HFFc6 (cell line): ENCODE results near the gene CXXC5. TPM values are rescaled to one million over a fixed set of nuclear protein-coding genes. Genes with fewer than 3 reads are reported as not detected.

Experiments used
- DNase-seq: peaks from one replicate; pipeline ENCODE4 v3.0.0-alpha.2; 2018
- H3K27ac Mint-ChIP-seq: 2 replicates; pipeline ENCODE4 v1.8.0; 2020; ENCODE audit warnings: mild to moderate bottlenecking, mixed read lengths
- H3K27me3 Mint-ChIP-seq: 2 replicates; pipeline ENCODE4 v1.8.0; 2021; ENCODE audit warnings: mild to moderate bottlenecking, moderate library complexity, mixed read lengths; ENCODE audit not compliant: insufficient read depth
- H3K36me3 Mint-ChIP-seq: 2 replicates; pipeline ENCODE4 v1.8.0; 2021; ENCODE audit warnings: low read depth, mixed read lengths
- H3K4me1 Mint-ChIP-seq: 2 replicates; pipeline ENCODE4 v1.8.0; 2020; ENCODE audit warnings: low read depth, mixed read lengths
- H3K4me3 Mint-ChIP-seq: 2 replicates; pipeline ENCODE4 v1.8.0; 2020; ENCODE audit warnings: mild to moderate bottlenecking, moderate library complexity, mixed read lengths
- H3K9me3 Mint-ChIP-seq: 2 replicates; pipeline ENCODE4 v1.8.0; 2020; ENCODE audit warnings: mild to moderate bottlenecking, mixed read lengths
- total RNA-seq, 6 experiments: library from RNA; stranded (reverse); fragmentation: NEBNext Ultra II Directional; extraction: Animal tissue kit (Norgen Biotek cat#: 25700); gene quantifications; 2 replicates in 1 of 6; 3 replicates in 5 of 6; pipeline ENCODE4 v1.2.3, GENCODE V29; 2021
- TF ChIP-seq, protein P1 (sequence below): fragments of 200-600 bp; sonication (generic); IDR thresholded peaks from 2 replicates; pipeline ENCODE4 v1.5.0; 2021; ENCODE audit warnings: antibody characterized with exemption, mild to moderate bottlenecking

CXXC5 gene
- total RNA-seq, 6 experiments from 2014 or later: 46.4 to 58.5 (median 49.2) TPM

DNA sequence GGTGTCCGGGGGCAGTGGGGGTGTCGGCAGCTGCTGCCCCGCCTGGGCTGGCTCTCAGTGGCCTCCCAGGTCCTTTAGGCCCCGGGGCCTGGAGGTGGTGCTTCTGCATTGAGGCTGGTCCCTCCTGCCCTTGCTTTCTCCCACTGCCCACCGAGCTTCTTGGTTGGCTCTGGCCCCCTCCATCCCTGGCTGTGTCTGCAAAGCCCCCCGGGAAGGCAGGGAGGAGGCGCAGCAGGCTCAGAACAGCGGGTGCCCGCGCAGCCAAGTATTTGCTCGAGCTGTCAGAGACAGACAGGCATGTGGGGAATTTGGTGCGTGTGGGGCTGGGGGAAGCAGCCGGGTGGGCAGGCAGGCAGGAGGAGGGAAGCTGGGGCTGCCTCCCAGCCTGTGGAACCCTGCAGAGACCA lies 11.5 kb downstream of the CXXC5 start:
- H3K27ac Mint-ChIP-seq: peak overlapping the region; percentile 91
- no peak for DNase-seq
- no peaks in the 10 kb centered on the region for H3K36me3 Mint-ChIP-seq
- no peaks in the 10 kb centered on the region; the same call in 1 of the 2 replicates for H3K27me3 Mint-ChIP-seq
- peak overlapping the region; percentile 83 for H3K4me3 Mint-ChIP-seq
- no peaks in the 10 kb centered on the region for H3K9me3 Mint-ChIP-seq
- TF ChIP-seq, protein P1, sequence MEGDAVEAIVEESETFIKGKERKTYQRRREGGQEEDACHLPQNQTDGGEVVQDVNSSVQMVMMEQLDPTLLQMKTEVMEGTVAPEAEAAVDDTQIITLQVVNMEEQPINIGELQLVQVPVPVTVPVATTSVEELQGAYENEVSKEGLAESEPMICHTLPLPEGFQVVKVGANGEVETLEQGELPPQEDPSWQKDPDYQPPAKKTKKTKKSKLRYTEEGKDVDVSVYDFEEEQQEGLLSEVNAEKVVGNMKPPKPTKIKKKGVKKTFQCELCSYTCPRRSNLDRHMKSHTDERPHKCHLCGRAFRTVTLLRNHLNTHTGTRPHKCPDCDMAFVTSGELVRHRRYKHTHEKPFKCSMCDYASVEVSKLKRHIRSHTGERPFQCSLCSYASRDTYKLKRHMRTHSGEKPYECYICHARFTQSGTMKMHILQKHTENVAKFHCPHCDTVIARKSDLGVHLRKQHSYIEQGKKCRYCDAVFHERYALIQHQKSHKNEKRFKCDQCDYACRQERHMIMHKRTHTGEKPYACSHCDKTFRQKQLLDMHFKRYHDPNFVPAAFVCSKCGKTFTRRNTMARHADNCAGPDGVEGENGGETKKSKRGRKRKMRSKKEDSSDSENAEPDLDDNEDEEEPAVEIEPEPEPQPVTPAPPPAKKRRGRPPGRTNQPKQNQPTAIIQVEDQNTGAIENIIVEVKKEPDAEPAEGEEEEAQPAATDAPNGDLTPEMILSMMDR: no peak
- peaks cover 74% of the 10 kb centered on the region for H3K4me1 Mint-ChIP-seq

GRCh38 chr5:139660105-139660922 lies 12.2 kb downstream of the CXXC5 start:
- Mint-ChIP-seq H3K4me1 (peaks cover 69% of the 10 kb centered on the region), H3K27ac (peak overlapping the region; percentile 91)

DNA sequence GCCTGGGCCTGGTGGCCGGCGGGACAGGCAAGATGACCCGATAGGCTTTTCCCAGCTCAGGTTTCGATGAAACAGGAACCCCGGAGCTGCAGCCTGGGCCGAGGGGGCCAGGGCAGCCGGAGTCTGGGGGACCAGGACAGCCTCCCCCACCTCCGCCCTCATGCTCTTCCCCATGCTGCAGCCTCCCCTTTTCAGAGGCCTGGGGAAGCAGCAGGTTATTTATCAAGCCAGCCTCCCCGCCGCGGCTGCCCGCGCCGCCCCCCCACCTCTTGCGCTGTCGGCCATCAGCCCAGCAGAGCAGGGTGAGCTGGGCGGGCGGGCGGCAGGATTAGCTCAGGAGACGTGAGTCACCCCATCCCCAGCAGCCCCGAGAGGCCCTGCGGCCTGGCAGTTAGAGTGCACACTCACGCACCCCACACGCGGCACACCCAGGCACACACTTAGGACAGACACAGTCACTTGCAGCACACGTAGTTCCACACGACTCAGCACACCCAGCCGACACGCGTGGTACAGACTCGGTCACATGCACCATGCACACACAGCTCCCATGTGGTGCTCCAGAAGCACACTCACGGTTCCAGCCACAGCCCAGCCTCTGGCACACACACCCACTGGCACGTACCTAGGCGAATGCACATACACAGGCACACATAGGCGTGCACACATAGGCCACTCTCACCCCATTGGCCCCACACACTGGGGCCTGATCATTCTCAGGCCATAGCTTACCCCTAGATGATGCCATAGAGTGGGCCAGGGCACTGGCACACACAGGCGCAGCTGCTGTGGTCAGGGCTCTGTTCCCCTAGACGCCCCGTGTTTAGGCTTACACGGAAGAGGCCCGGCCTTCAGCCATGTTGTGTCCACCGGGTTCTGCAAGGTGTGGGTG lies 13.0 kb downstream of the CXXC5 start:
- peak; percentile 96 for DNase-seq
- H3K27me3 Mint-ChIP-seq: no peaks in the 10 kb centered on the region; the same call in 1 of the 2 replicates
- H3K4me3 Mint-ChIP-seq: peak overlapping the region; percentile 82
- H3K36me3 Mint-ChIP-seq: no peaks in the 10 kb centered on the region
- no peaks in the 10 kb centered on the region for H3K9me3 Mint-ChIP-seq
- peak overlapping the region; percentile 99 for H3K27ac Mint-ChIP-seq
- H3K4me1 Mint-ChIP-seq: peaks cover 61% of the 10 kb centered on the region
- TF ChIP-seq, protein P1: no peak

More at GRCh38 chr5:139660105-139660922, 12.2 kb downstream of the CXXC5 start:
- no peaks in the 10 kb centered on the region for H3K9me3 Mint-ChIP-seq
- H3K27me3 Mint-ChIP-seq: no peaks in the 10 kb centered on the region; the same call in 1 of the 2 replicates
- TF ChIP-seq, protein P1: no peak
- peak overlapping the region; percentile 83 for H3K4me3 Mint-ChIP-seq
- no peaks in the 10 kb centered on the region for H3K36me3 Mint-ChIP-seq
- DNase-seq: peak; percentile 48

- Mint-ChIP-seq H3K4me1 (peaks cover 63% of the 10 kb centered on the region), H3K27me3 (no peaks in the 10 kb centered on the region), H3K27ac (peak overlapping the region; percentile 99), H3K4me3 (no peak overlapping the region), H3K9me3 (no peaks in the 10 kb centered on the region), H3K36me3 (no peaks in the 10 kb centered on the region)
- TF ChIP-seq, protein P1: no peak
- no peak for DNase-seq
These were observed 14.5 kb downstream of the CXXC5 start for GRCh38 chr5:139662617-139663016.

DNA sequence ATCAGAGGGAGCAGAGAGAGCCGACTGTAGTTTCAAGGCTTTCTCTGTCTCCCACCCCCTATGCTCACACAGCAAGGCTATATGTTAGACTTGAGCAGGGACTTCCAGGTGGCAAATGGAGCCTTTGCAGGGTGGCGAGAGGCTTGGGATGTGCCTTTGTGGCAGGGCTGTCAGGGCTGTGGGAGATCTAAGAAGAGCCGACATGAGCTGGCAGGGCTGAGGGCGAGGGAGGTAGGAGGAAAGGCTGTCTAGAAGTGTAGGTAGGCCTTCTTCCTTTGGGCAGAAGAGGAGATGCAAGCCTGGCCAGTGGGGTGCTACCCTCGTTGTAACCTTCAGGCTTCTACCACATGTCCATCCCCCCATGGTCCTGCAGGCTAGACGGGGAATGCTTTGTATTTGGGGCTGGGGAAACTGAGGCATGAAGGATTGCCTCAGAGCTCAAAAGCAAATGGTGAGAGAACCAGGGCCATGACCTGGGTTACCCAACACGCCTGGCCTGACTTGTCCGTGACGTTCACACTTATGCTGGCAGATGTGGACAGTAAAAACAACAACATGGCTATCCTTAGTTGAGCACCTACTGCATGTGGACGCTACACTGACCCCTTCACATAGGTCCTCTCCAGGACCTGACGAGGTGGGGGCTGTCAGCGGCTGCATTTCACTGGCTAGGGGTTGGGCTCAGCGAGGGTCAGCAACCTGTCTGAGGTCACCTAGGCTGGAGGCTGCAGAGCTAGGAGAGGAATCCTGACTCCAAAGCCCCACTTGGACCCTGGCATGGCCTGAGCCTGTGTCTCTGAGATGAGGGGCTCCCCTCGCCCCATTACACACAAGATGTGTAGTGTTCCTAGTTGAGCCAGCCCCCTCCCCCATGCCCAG lies 15.3 kb downstream of the CXXC5 start:
- H3K27me3 Mint-ChIP-seq: no peaks in the 10 kb centered on the region
- H3K36me3 Mint-ChIP-seq: no peaks in the 10 kb centered on the region
- H3K4me1 Mint-ChIP-seq: peaks cover 61% of the 10 kb centered on the region
- no peaks in the 10 kb centered on the region for H3K9me3 Mint-ChIP-seq
- H3K27ac Mint-ChIP-seq: peak overlapping the region; percentile 18; the same call in 1 of the 2 replicates
- H3K4me3 Mint-ChIP-seq: no peak overlapping the region
- no peak for DNase-seq
- TF ChIP-seq, protein P1: no peak
